HG03135 (cell line): ENCODE data around the gene WDR86.

Experiments
- ATAC-seq: cut with Tn5 transposase; IDR thresholded peaks from one replicate; pipeline ENCODE4 v1.9.1; 2021; ENCODE audit warnings: mild to moderate bottlenecking, moderate library complexity; ENCODE audit not compliant: unreplicated experiment

Gene WDR86

GRCh38 chr7:151428378-151429236 is 18.8 kb upstream of the WDR86 start:
- ATAC-seq, result no peak

- no peak for ATAC-seq
Measured at GRCh38 chr7:151427705-151428377, 18.0 kb upstream of the WDR86 start.

- ATAC-seq, result no peak
Measured at GRCh38 chr7:151426904-151427704, 17.3 kb upstream of the WDR86 start.

GRCh38 chr7:151426441-151426903 is 16.6 kb upstream of the WDR86 start:
- ATAC-seq, result no peak

GRCh38 chr7:151425670-151426440 is 16.0 kb upstream of the WDR86 start:
- no peak for ATAC-seq

- ATAC-seq, result no peak
Measured at GRCh38 chr7:151424799-151425198, 15.0 kb upstream of the WDR86 start.

GRCh38 chr7:151423936-151424335 is 14.1 kb upstream of the WDR86 start:
- no peak for ATAC-seq

- no peak for ATAC-seq
Measured at GRCh38 chr7:151423226-151423625, 13.4 kb upstream of the WDR86 start.

GRCh38 chr7:151422212-151422611 is 12.4 kb upstream of the WDR86 start:
- no peak for ATAC-seq

- ATAC-seq, result no peak
Measured at GRCh38 chr7:151420144-151420543, 10.3 kb upstream of the WDR86 start.

- no peak for ATAC-seq
Measured at GRCh38 chr7:151416941-151417315, 7.1 kb upstream of the WDR86 start.

- ATAC-seq, result no peak
Measured at GRCh38 chr7:151416112-151416940, 6.5 kb upstream of the WDR86 start.

- ATAC-seq, result no peak
Measured at GRCh38 chr7:151415375-151416105, 5.7 kb upstream of the WDR86 start.

GRCh38 chr7:151413241-151413640 is 3.4 kb upstream of the WDR86 start:
- ATAC-seq, result no peak

- no peak for ATAC-seq
Measured at GRCh38 chr7:151412318-151412717, 2.5 kb upstream of the WDR86 start.

GRCh38 chr7:151411551-151411950 is 1.7 kb upstream of the WDR86 start:
- no peak for ATAC-seq

GRCh38 chr7:151410405-151411390 is 860 bp upstream of the WDR86 start:
- no peak for ATAC-seq
